ENCODE measurements around the gene MRPL22.

DNA sequence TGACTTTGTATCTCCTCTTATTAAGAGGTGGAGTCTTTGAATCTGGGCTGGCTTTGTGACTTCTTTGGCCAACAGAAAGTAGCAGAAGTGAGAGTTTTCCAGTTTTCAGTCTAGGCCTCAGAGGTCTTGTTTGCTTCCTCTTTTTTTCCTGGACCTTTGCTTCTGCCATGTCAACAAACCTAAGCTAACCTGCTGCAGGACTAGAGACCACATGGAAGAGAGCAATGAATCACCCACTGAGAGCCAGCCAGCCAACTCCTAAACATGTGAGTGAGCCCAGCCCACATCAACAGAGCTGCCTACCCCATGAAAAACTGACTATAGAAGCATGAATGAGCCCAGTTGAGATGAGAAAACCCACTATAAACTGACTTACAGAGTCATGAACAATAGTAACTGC is 29.9 kb downstream of the MRPL22 start:
- no peak for TF ChIP-seq TAF1 (IDR thresholded peaks at IDR 0.05; ENCODE audit: borderline replicate concordance, insufficient read depth, low read length)
- no peak for TF ChIP-seq POLR2AphosphoS5 (IDR thresholded peaks at IDR 0.05; ENCODE audit: low read depth, low read length)
- TF ChIP-seq REST (IDR thresholded peaks at IDR 0.05; ENCODE audit: insufficient read depth in 1 of 2, low read depth in 2 of 2, low read length in 2 of 2): no peak
- TF ChIP-seq SIN3A (IDR thresholded peaks at IDR 0.05; ENCODE audit: borderline replicate concordance, insufficient read depth, low read length): no peak

Measured in PFSK-1 (cell line).